ENCODE results near the gene MYPN.

DNA sequence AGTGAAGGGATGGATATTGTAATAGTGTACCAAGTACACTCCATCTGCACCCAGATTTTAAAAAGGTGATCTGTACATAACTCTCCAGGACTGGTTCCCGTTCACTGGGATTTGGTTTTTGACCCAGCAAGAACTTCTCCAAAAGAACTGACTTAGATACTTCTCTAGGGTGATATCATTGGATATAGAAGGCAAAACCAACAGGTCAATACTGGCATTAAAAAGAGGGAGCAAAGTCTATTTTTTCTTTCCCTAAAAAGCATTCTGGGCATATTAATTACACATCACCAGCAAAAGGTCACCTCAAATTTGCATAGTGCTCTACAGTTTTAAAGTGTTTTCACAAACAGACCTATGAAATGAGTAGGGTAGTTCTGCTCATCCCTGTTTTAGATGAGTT lies 3.5 kb downstream of the MYPN start:
- TF ChIP-seq, protein P1, sequence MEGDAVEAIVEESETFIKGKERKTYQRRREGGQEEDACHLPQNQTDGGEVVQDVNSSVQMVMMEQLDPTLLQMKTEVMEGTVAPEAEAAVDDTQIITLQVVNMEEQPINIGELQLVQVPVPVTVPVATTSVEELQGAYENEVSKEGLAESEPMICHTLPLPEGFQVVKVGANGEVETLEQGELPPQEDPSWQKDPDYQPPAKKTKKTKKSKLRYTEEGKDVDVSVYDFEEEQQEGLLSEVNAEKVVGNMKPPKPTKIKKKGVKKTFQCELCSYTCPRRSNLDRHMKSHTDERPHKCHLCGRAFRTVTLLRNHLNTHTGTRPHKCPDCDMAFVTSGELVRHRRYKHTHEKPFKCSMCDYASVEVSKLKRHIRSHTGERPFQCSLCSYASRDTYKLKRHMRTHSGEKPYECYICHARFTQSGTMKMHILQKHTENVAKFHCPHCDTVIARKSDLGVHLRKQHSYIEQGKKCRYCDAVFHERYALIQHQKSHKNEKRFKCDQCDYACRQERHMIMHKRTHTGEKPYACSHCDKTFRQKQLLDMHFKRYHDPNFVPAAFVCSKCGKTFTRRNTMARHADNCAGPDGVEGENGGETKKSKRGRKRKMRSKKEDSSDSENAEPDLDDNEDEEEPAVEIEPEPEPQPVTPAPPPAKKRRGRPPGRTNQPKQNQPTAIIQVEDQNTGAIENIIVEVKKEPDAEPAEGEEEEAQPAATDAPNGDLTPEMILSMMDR (conservative IDR thresholded peaks at IDR 0.05; ENCODE audit: low read depth in 2 of 2), result no peak
- no peak for TF ChIP-seq STAT1 (IDR thresholded peaks at IDR 0.05; ENCODE audit: unreplicated experiment)
- TF ChIP-seq, protein P2, sequence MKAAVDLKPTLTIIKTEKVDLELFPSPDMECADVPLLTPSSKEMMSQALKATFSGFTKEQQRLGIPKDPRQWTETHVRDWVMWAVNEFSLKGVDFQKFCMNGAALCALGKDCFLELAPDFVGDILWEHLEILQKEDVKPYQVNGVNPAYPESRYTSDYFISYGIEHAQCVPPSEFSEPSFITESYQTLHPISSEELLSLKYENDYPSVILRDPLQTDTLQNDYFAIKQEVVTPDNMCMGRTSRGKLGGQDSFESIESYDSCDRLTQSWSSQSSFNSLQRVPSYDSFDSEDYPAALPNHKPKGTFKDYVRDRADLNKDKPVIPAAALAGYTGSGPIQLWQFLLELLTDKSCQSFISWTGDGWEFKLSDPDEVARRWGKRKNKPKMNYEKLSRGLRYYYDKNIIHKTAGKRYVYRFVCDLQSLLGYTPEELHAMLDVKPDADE (IDR thresholded peaks at IDR 0.05), result no peak
- TF ChIP-seq EZH2 (IDR thresholded peaks at IDR 0.05; ENCODE audit: low read depth, unreplicated experiment), result no peak
- no peak for TF ChIP-seq POLR2AphosphoS5 (IDR thresholded peaks at IDR 0.05; ENCODE audit: low read depth)
